ENCODE data around the gene SLC52A3. TPM values are rescaled to one million over a fixed set of nuclear protein-coding genes. Genes with fewer than 3 reads are reported as not detected.

SLC52A3 gene
- total and polyA plus RNA-seq, 9 of the 15 experiments (the other 6 are each of a cell fraction or from before 2014, with no cell fraction given) = 0.06 to 0.60 (median 0.11) TPM

- BruUV-seq (replicated peaks) = no TSS peak
- ChIA-PET CTCF (ENCODE audit: low intra/inter-chr PET ratio) (no interaction called here), POLR2A (no interaction called here)
- Histone ChIP-seq H4K20me1 (replicated peaks; ENCODE audit: control insufficient read depth, insufficient read depth, low read length) (no peaks in the 10 kb centered on the region), H3K4me3 (no peak overlapping the region), H3K9ac (ENCODE audit: insufficient read depth in 1 of 2, low read depth in 2 of 2, low read length in 2 of 2) (no peak overlapping the region), H2AFZ (ENCODE audit: low read depth, low read length) (no peak overlapping the region), H3K27me3 (ENCODE audit: control insufficient read depth in 2 of 2, insufficient read depth in 2 of 2, low read length in 2 of 2) (no peaks in the 10 kb centered on the region), H3K9me3 (replicated peaks; ENCODE audit: control insufficient read depth, insufficient read depth, low read depth, low read length) (no peaks in the 10 kb centered on the region), H3K4me1 (replicated peaks in 1 of 2; ENCODE audit: control insufficient read depth in 2 of 2, insufficient read depth in 2 of 2, low read length in 2 of 2) (no peaks in the 10 kb centered on the region), H3K79me2 (ENCODE audit: control insufficient read depth, insufficient read depth, low read length) (no peaks in the 10 kb centered on the region), H3K36me3 (ENCODE audit: control insufficient read depth, insufficient read depth, low read length) (no peaks in the 10 kb centered on the region), H3K4me2 (ENCODE audit: insufficient read depth, low read length) (no peak overlapping the region), H3K9me1 (ENCODE audit: control insufficient read depth, insufficient read depth, low read length) (no peaks in the 10 kb centered on the region), H3K27ac (ENCODE audit: extremely low read depth, low read depth, low read length) (no peak overlapping the region)
- peak; percentile 80 for TF ChIP-seq ZFP36 (IDR thresholded peaks at IDR 0.05; ENCODE audit: low read depth, low read length, partially characterized antibody)
- no peak for TF ChIP-seq MAX (CRISPR knock-in tag; IDR thresholded peaks at IDR 0.05)
- peak; percentile 41; the same call in 1 of the 2 replicates for TF ChIP-seq CEBPZ (IDR thresholded peaks at IDR 0.05; ENCODE audit: borderline replicate concordance, low read depth, low read length)
- in situ Hi-C loops (cut with MboI) = no loop called here
- intact Hi-C loops (cut with micrococcal nuclease) = no loop called here
- no peak for DNase-seq (ENCODE audit: extremely low read depth in 1 of 4, low spot score in 3 of 4)
- no peak for FAIRE-seq
- no peak for ATAC-seq
- WGBS (ENCODE audit: insufficient coverage, low coverage, missing lambda C conversion rate) = 29% methylated on average over 1 of the region's 1 CpG
Measured at GRCh38 chr20:805713-806112, 37.4 kb upstream of the SLC52A3 start.

All from K562 (cell line).